ENCODE measurements around the gene PRIMPOL. TPM values are rescaled to one million over a fixed set of nuclear protein-coding genes. Genes with fewer than 3 reads are reported as not detected.
A peak's percentile ranks its signal among the peaks of the same experiment; 100 is the strongest.

Gene PRIMPOL
- total and polyA plus RNA-seq, 9 of the 15 experiments (the other 6 are each of a cell fraction or from before 2014, with no cell fraction given): 11.0 to 32.0 (median 16.1) TPM

DNA sequence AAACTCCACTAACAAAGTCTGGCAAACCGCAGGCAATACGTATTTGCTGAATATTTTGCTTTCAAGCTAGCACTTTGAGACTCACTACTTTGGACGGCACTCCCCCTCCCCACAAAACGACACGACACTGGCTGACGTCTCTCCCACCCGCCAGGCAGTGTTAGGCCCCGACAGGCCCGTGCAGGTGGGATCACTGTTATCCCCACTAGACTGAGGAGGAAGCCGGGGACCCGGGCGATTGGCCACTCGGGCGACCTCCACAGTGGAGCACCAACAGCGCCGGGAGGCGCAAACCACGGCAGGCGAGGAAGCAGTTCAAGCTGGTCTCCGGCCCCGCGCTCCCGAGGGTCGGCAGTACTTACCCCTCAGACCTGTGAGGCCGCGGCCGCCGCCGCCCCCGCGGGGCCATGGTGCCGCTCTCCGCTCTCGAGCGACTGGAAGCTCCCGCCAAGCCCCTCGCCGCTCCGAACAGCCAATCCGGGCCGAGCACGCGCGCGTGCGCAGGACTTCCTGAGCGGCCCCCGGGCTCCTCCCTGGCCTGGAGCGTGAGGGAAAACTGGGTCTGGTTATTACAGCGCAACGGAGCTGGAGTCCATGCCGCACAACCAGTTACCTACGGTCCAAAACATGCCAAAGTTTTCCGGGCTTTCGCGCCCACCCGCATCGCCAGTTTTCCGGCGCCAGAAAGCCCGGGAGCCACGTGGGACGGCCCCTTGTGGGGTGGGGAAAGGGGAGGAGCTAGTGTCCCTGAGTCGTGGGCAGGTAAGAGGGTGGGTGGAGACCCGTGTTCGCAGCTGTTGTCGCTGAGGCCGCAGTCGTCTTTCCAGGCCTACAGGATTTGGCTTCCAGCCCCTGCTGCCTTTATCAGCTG is 84.4 kb downstream of the PRIMPOL start, which contains the start of gene CENPU (continued):
- TF ChIP-seq, protein P1, sequence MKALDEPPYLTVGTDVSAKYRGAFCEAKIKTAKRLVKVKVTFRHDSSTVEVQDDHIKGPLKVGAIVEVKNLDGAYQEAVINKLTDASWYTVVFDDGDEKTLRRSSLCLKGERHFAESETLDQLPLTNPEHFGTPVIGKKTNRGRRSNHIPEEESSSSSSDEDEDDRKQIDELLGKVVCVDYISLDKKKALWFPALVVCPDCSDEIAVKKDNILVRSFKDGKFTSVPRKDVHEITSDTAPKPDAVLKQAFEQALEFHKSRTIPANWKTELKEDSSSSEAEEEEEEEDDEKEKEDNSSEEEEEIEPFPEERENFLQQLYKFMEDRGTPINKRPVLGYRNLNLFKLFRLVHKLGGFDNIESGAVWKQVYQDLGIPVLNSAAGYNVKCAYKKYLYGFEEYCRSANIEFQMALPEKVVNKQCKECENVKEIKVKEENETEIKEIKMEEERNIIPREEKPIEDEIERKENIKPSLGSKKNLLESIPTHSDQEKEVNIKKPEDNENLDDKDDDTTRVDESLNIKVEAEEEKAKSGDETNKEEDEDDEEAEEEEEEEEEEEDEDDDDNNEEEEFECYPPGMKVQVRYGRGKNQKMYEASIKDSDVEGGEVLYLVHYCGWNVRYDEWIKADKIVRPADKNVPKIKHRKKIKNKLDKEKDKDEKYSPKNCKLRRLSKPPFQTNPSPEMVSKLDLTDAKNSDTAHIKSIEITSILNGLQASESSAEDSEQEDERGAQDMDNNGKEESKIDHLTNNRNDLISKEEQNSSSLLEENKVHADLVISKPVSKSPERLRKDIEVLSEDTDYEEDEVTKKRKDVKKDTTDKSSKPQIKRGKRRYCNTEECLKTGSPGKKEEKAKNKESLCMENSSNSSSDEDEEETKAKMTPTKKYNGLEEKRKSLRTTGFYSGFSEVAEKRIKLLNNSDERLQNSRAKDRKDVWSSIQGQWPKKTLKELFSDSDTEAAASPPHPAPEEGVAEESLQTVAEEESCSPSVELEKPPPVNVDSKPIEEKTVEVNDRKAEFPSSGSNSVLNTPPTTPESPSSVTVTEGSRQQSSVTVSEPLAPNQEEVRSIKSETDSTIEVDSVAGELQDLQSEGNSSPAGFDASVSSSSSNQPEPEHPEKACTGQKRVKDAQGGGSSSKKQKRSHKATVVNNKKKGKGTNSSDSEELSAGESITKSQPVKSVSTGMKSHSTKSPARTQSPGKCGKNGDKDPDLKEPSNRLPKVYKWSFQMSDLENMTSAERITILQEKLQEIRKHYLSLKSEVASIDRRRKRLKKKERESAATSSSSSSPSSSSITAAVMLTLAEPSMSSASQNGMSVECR (CRISPR knock-in tag; IDR thresholded peaks at IDR 0.05): peak; percentile 83
- TF ChIP-seq ZBED1 (IDR thresholded peaks at IDR 0.05): 0 out of 2 replicates have a peak, but pooled peaks have one; percentile 39
- no peak for TF ChIP-seq ZNF3 (CRISPR knock-in tag; IDR thresholded peaks at IDR 0.05)
- TF ChIP-seq ZNF24 (IDR thresholded peaks at IDR 0.05): peak; percentile 69
- TF ChIP-seq, protein P2, sequence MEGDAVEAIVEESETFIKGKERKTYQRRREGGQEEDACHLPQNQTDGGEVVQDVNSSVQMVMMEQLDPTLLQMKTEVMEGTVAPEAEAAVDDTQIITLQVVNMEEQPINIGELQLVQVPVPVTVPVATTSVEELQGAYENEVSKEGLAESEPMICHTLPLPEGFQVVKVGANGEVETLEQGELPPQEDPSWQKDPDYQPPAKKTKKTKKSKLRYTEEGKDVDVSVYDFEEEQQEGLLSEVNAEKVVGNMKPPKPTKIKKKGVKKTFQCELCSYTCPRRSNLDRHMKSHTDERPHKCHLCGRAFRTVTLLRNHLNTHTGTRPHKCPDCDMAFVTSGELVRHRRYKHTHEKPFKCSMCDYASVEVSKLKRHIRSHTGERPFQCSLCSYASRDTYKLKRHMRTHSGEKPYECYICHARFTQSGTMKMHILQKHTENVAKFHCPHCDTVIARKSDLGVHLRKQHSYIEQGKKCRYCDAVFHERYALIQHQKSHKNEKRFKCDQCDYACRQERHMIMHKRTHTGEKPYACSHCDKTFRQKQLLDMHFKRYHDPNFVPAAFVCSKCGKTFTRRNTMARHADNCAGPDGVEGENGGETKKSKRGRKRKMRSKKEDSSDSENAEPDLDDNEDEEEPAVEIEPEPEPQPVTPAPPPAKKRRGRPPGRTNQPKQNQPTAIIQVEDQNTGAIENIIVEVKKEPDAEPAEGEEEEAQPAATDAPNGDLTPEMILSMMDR (IDR thresholded peaks at IDR 0.05 in 2 of 3, conservative IDR thresholded peaks at IDR 0.05 in 1 of 3; ENCODE audit: insufficient read depth in 2 of 3, low read depth in 1 of 3, low read length in 3 of 3): no peak
- TF ChIP-seq NFXL1 (CRISPR knock-in tag; IDR thresholded peaks at IDR 0.05): no peak
- TF ChIP-seq, protein P3, sequence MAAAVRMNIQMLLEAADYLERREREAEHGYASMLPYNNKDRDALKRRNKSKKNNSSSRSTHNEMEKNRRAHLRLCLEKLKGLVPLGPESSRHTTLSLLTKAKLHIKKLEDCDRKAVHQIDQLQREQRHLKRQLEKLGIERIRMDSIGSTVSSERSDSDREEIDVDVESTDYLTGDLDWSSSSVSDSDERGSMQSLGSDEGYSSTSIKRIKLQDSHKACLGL (CRISPR knock-in tag; IDR thresholded peaks at IDR 0.05; ENCODE audit: borderline replicate concordance, poor library complexity, severe bottlenecking): no peak
- no peak for TF ChIP-seq XRCC3 (IDR thresholded peaks at IDR 0.05)
- TF ChIP-seq ZNF785 (CRISPR knock-in tag; IDR thresholded peaks at IDR 0.05): no peak
- TF ChIP-seq, protein P4, sequence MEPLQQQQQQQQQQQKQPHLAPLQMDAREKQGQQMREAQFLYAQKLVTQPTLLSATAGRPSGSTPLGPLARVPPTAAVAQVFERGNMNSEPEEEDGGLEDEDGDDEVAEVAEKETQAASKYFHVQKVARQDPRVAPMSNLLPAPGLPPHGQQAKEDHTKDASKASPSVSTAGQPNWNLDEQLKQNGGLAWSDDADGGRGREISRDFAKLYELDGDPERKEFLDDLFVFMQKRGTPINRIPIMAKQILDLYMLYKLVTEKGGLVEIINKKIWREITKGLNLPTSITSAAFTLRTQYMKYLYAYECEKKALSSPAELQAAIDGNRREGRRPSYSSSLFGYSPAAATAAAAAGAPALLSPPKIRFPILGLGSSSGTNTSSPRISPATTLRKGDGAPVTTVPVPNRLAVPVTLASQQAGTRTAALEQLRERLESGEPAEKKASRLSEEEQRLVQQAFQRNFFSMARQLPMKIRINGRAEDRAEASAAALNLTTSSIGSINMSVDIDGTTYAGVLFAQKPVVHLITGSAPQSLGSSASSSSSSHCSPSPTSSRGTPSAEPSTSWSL (CRISPR knock-in tag; IDR thresholded peaks at IDR 0.05; ENCODE audit: borderline replicate concordance): no peak
- peak; percentile 56; the same call in 1 of the 2 replicates for TF ChIP-seq MBD2 (IDR thresholded peaks at IDR 0.05; ENCODE audit: borderline replicate concordance, low read depth)
- no peak for TF ChIP-seq ZNF717 (CRISPR knock-in tag; IDR thresholded peaks at IDR 0.05)
- TF ChIP-seq PHB2 (IDR thresholded peaks at IDR 0.05; ENCODE audit: low read depth): no peak
- peak; percentile 96 for TF ChIP-seq RNF2 (IDR thresholded peaks at IDR 0.05)
- TF ChIP-seq POLR3G (IDR thresholded peaks at IDR 0.05; ENCODE audit: extremely low read depth, insufficient read length, insufficient replicate concordance): no peak

Data from K562 (cell line).